ENCODE results near the gene TTC21A.

- TF ChIP-seq ZFP30 (CRISPR knock-in tag; IDR thresholded peaks at IDR 0.05) (no peak), POU6F1 (CRISPR knock-in tag; IDR thresholded peaks at IDR 0.05; ENCODE audit: borderline replicate concordance, low read depth) (no peak), ZNF565 (CRISPR knock-in tag; conservative IDR thresholded peaks at IDR 0.05; ENCODE audit: low read depth) (no peak), CSRNP3 (CRISPR knock-in tag; IDR thresholded peaks at IDR 0.05) (no peak), ARNTL (CRISPR knock-in tag; IDR thresholded peaks at IDR 0.05; ENCODE audit: borderline replicate concordance, low read depth) (no peak)
Measured at GRCh38 chr3:39127908-39128304, 20.4 kb downstream of the TTC21A start.

Measured in SK-N-SH treated with all-trans-retinoic acid at 6 μM for 48 hours (cell line).